ENCODE measurements around the gene SCNN1G. TPM values are rescaled to one million over a fixed set of nuclear protein-coding genes. Genes with fewer than 3 reads are reported as not detected.

Gene SCNN1G
- total and polyA plus RNA-seq, 2 of the 4 experiments (the other 2 are of a cell fraction) = not detected

DNA sequence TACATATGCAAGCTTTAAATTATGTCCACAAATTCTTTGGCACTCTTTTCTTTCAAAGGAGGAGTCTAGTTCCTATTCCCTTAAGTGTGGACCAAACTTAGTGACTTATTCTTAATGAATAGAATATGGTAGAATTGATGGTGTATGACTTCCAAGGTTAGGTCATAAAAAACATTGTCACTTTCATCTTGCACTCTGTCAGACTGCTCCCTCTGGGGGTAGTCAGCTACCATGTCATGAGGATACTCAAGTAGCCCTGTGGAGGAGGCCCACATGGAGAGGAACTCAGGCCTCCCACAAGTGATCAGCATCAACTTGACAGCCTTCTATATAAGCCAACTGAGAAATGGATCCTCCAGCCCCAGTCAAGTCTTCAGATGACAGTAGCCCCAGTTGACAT, 61.6 kb downstream of the SCNN1G start:
- H3K23ac ChIP-seq (ENCODE audit: low read depth, low read length) = no peak overlapping the region
- H3K4me3 ChIP-seq (ENCODE audit: insufficient read depth, low read depth, low read length) = no peak overlapping the region
- H3K4me2 ChIP-seq (ENCODE audit: low read depth, low read length) = no peak overlapping the region
- CTCF ChIA-PET = interaction anchor here (0.6 kb wide), 1 partner anchor 198 kb away, joined by 3 read pairs; no protein-coding TSS in a partner anchor
- no peak overlapping the region for H2BK120ac ChIP-seq (ENCODE audit: low read depth, low read length)
- TF ChIP-seq RAD21 (IDR thresholded peaks at IDR 0.05; ENCODE audit: low read length) = no peak
- no peak for TF ChIP-seq MAZ (IDR thresholded peaks at IDR 0.05; ENCODE audit: borderline replicate concordance, low read depth, low read length)
- TF ChIP-seq CHD1 (IDR thresholded peaks at IDR 0.05; ENCODE audit: low read depth, low read length) = no peak
- TF ChIP-seq POLR2A (IDR thresholded peaks at IDR 0.05; ENCODE audit: low read depth, low read length) = no peak
- TF ChIP-seq SMC3 (IDR thresholded peaks at IDR 0.05; ENCODE audit: low read depth, low read length) = no peak
- no peak overlapping the region for H4K5ac ChIP-seq (ENCODE audit: low read depth, low read length)
- H3K56ac ChIP-seq (ENCODE audit: extremely low read depth, insufficient read depth, low read length) = no peak overlapping the region
- no peak overlapping the region for H4K91ac ChIP-seq (ENCODE audit: insufficient read depth, low read depth, low read length)
- dilution Hi-C loops (cut with HindIII; ENCODE audit: low sequenced_read_pairs, unreplicated experiment) = no loop called here
- no peak overlapping the region for H2BK15ac ChIP-seq (ENCODE audit: low read depth, low read length)
- H3K79me1 ChIP-seq (ENCODE audit: low read depth in 1 of 2, low read length in 2 of 2) = no peaks in the 10 kb centered on the region
- H2BK20ac ChIP-seq (ENCODE audit: low read depth, low read length) = no peak overlapping the region
- no peaks in the 10 kb centered on the region for H3K27me3 ChIP-seq (ENCODE audit: control insufficient read depth, insufficient read depth, low read length)
- no peaks in the 10 kb centered on the region for H3K4me1 ChIP-seq (ENCODE audit: control insufficient read depth, insufficient read depth, low read length)
- H2AK5ac ChIP-seq (ENCODE audit: low read depth, low read length) = no peak overlapping the region
- H3K4ac ChIP-seq (ENCODE audit: low read depth, low read length) = no peak overlapping the region
- H3K27ac ChIP-seq (ENCODE audit: insufficient read depth, low read length) = no peak overlapping the region
- H2AK9ac ChIP-seq (replicated peaks; ENCODE audit: low read depth, low read length, poor library complexity) = no peak overlapping the region
- POLR2A ChIA-PET (ENCODE audit: unreplicated experiment) = no interaction called here
- no peak overlapping the region for H2AFZ ChIP-seq (replicated peaks; ENCODE audit: low read length, poor library complexity)
- H4K8ac ChIP-seq (ENCODE audit: low read depth in 2 of 2, low read length in 2 of 2) = no peak overlapping the region
- no peaks in the 10 kb centered on the region for H3K9me1 ChIP-seq (ENCODE audit: insufficient read depth, low read length)
- intact Hi-C loops (cut with micrococcal nuclease) = no loop called here
- BruUV-seq (replicated peaks) = no TSS peak
- no peak overlapping the region for H3K9ac ChIP-seq (ENCODE audit: low read depth, low read length)
- H4K20me1 ChIP-seq (ENCODE audit: insufficient read depth, low read length) = no peaks in the 10 kb centered on the region
- H3K18ac ChIP-seq (ENCODE audit: low read depth, low read length) = no peak overlapping the region
- no peak overlapping the region for H2BK5ac ChIP-seq (ENCODE audit: low read depth, low read length, poor library complexity, severe bottlenecking)
- in situ Hi-C loops (cut with MboI; ENCODE audit: low sequenced_read_pairs) = no loop called here
- no peaks in the 10 kb centered on the region for H3K36me3 ChIP-seq (ENCODE audit: control insufficient read depth, insufficient read depth, low read length)
- no peak for ATAC-seq (ENCODE audit: low read depth)
- no peaks in the 10 kb centered on the region for H3K9me3 ChIP-seq (ENCODE audit: control insufficient read depth, insufficient read depth, low read length)
- DNase-seq = no peak
- H3K14ac ChIP-seq (replicated peaks; ENCODE audit: low read depth, low read length) = no peak overlapping the region

Data from IMR-90 (cell line).